GM19023 (cell line): ENCODE data around the gene ACSL1.
"Not testable (repeated sequence)": the region's sequence is repeated elsewhere in the genome, so short reads cannot be mapped to it uniquely, and the experiment has no call there.

Experiments
- ATAC-seq: cut with Tn5 transposase; IDR thresholded peaks from one replicate; pipeline ENCODE4 v1.9.1; 2021; ENCODE audit warnings: mild to moderate bottlenecking, moderate library complexity; ENCODE audit not compliant: unreplicated experiment

The ACSL1 gene

GRCh38 chr4:184792950-184793555, 32.7 kb downstream of the ACSL1 start:
- no peak for ATAC-seq

- ATAC-seq = no peak
Measured at GRCh38 chr4:184792334-184792733, 33.4 kb downstream of the ACSL1 start.

- no peak for ATAC-seq
Measured at GRCh38 chr4:184790826-184791225, 34.9 kb downstream of the ACSL1 start.

GRCh38 chr4:184787766-184788503, 37.8 kb downstream of the ACSL1 start:
- ATAC-seq = no peak

GRCh38 chr4:184785813-184786212, 40.0 kb downstream of the ACSL1 start:
- no peak for ATAC-seq

GRCh38 chr4:184784628-184785257, 41.0 kb downstream of the ACSL1 start:
- no peak for ATAC-seq

DNA sequence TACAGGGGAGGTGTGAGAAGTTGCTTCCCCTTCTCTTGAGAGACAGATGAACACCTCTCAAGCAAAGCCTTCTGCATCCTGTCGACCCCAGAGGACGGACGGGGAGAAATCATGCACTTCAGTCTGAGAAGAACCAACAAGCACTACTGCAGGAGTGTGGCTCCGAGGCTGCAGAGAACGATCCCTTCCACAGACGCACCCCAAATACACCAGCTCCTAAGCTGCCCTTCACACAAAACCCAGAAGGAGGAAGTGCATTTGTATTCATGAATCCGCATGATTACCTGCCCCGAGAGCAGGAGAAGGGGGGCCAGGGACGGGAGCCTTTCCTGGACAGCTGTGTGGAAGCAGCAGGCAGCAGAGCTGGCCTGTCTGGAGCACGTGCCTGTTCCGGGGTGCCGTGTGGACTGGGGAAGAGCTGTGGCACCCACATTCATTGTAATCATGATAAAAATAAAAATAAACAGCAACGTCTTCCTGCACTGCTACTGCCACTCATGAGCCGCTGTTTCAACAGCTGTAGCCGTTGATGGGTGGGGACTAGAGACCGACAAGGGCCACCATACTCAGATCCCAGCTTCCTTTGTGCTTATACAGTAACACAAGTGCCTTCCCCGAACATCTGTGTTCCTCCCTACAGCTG, 42.9 kb downstream of the ACSL1 start:
- no peak for ATAC-seq

GRCh38 chr4:184779160-184779559, 46.6 kb downstream of the ACSL1 start:
- ATAC-seq = not testable (repeated sequence)

GRCh38 chr4:184778325-184778724, 47.4 kb downstream of the ACSL1 start:
- ATAC-seq = no peak

DNA sequence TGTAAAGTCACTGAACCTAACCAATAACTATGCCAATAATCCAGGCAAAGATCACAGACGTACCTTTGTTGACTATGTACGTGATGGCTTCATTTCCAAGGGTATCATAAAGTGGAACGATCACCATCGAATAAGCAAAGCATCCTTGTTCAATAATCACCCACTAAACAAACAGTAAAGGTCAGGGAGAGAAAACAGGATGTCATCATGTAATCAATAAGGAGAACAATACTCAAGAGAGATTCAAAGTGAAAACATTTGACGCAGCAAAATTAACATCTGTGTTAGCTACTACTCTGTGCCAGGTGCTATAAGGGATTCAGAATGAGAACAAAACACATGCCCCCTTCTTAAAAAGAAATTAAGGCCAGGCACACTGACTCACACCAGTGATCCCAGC, 48.9 kb downstream of the ACSL1 start:
- no peak for ATAC-seq

GRCh38 chr4:184775854-184776555, 49.8 kb downstream of the ACSL1 start:
- no peak for ATAC-seq

DNA sequence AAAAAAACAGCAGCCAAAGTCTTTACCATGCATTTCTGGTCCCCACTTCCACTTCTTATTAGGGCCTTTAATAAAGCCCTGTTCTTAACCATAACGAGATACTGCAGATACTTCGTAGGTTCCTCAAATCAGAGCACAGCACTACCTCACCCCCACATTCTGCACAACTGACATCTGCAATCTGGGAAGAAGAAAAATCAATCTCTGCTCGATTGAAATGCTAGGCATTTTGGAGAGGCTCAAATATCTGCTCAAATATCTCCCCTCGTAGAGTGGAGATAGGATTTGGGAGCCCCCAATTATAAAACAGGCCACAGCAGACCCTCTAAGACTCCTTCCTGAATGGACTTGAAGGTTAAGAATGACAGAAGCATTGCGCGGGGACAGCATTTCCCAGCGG, 51.6 kb downstream of the ACSL1 start:
- no peak for ATAC-seq

- no peak for ATAC-seq
Measured at GRCh38 chr4:184771416-184771815, 54.4 kb downstream of the ACSL1 start.

DNA sequence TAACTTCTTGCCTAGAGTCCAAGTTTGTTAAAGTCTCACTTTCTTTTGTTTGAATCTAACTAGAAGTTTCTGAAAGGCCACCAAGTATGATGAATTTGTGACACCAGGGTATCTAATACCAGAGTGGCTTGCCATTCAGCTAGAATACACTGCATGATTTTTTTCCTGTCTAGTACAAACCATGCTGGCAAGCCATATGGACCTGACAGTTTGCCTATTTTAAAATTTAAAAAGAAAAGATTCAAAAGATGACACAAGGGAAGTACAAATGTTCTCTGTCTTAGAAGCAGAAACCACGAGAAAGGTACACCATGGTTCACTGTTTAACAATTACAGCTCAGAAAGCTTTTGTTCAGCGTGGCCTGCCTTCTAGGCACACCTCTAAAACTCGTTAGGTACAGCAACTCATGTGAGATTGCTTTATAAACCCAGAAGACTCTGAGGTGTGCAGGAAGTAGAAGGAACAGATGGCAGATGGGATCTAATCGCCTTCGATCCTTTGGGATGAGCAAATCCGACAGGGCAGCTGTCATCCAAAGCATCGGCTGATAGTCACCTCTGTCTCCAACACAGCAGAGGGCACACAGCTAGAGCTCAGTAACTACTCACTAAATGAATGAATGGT, 56.5 kb downstream of the ACSL1 start:
- no peak for ATAC-seq

DNA sequence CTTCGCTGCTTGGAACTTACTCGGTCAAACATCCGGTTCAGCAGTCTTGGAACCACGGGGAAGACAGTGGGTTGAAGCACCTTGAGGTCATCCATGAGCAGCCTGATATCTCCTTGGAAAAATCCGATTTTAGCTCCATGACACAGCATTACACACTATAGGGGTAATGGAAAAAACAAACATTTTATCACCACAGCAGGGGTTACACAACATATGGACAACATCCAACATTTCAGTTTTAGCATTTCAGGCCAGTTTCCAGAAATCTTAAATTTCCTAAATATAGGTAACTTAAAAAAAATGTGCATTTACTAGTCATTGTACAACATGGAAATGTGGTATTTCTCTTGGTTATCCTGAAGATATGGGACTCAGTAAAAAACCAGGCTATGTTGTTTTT, 57.5 kb downstream of the ACSL1 start:
- ATAC-seq = no peak

GRCh38 chr4:184766446-184766845, 59.3 kb downstream of the ACSL1 start:
- no peak for ATAC-seq

DNA sequence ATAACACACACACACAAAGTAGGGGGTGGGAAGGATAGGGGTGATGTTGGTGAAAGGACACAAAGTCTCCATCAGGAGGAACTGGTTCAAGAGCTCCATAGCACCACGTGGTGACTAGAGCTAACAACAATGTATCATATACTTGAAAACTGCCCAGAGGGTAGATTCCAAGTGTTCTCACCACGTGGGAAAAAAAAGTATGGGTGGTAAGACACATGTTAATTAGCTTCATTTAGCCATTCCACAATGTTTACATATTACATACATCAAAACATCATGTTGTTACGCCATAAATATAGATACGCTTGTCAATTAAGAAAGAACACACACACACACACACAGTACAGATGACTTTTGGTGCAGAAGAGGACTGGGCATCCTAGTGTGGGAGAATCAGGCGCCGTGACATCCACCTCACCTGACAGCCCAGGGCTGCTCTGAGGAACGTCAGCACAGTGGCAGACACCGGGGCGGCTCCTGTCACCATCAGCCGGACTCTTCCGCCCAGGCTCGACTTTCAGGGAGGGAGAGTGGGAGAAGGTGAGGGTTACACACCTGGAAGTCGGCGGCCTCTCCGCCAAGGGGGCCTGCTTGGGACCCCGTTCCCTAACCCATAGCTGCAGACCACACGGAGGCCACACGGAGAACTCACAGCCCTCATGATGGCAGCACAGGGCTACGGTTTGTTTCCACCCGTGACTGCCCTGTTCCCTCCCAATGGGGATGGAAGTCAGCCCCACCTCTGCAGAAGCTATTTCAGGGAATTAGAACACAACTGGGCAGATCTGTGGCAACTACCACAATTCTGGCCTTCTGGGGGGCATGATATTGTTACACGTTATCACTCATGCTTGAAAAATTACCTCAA, 60.1 kb downstream of the ACSL1 start:
- no peak for ATAC-seq

- ATAC-seq = no peak
Measured at GRCh38 chr4:184764601-184765000, 61.2 kb downstream of the ACSL1 start.

DNA sequence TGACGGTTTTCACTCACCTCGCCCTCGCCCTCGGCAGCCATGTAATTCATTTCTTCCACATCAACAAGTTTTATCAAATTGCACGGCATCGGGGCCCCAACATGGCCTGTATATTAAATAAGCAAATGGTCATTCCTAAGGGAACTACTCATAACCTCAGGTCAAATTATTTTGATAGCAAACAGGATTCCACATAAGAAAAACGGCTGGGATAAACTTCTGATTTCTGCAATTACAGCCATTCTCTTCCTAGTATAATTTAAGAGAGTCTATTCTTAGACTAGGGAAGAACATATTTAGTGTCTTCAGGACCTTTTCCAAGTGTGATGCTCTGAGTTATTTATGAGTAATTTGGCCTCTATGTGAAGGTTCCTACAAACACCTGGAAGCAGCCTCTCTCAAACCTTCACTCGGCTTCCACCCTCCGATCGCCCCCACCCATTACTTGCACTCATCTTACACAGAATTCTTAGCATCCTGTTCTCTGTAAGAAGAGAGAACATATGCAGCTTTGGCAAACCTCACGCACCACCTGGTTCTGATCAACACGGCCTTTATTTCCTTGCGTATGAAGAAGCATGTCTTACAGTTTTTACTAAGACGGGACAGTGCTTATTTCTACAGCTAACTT, 62.5 kb downstream of the ACSL1 start:
- no peak for ATAC-seq
